H1 (cell line): ENCODE measurements around the gene SSPN. TPM values are rescaled to one million over a fixed set of nuclear protein-coding genes. Genes with fewer than 3 reads are reported as not detected.

Experiments used
- CTCF ChIA-PET: fragments of 300-600 bp; sonication (Branson Sonifier 250); formaldehyde crosslinking; loops from one replicate; lab custom pipeline; 2021; ENCODE audit not compliant: partially characterized antibody; lab: Charles Lee
- POLR2A ChIA-PET: fragments of 300-600 bp; sonication (Branson Sonifier 250); formaldehyde crosslinking; loops from one replicate; lab custom pipeline; 2021; ENCODE audit warnings: inconsistent platforms; ENCODE audit not compliant: partially characterized antibody; lab: Charles Lee
- DNase-seq, 2 experiments: peaks; one replicate each; pipeline versions ENCODE4 v3.0.0 to v3.0.0-alpha.2; 2010 to 2022; ENCODE audit warnings: low spot score in 2 of 2, low read depth in 1 of 2, mixed read lengths in 1 of 2
- FAIRE-seq: peaks from 2 replicates; lab custom pipeline; 2011; peaks lifted over from hg19 to GRCh38; lab: Jason Lieb, UNC
- H2AFZ ChIP-seq: 2 replicates; pipeline ENCODE4 v1.8.1; 2012; ENCODE audit warnings: low read length, inconsistent platforms
- H2AK5ac ChIP-seq: 2 replicates; pipeline ENCODE4 v1.6.1; 2013; ENCODE audit warnings: low read depth, low read length
- H2BK120ac ChIP-seq: replicated peaks from 2 replicates; pipeline ENCODE3; 2013; ENCODE audit warnings: low read depth, low read length, inconsistent platforms
- H2BK12ac ChIP-seq: 2 replicates; pipeline ENCODE4 v1.6.1; 2013; ENCODE audit warnings: low read depth, low read length
- H2BK15ac ChIP-seq: 2 replicates; pipeline ENCODE4 v1.6.1; 2013; ENCODE audit warnings: low read length
- H2BK20ac ChIP-seq: 2 replicates; pipeline ENCODE4 v1.6.1; 2013; ENCODE audit warnings: low read length
- H2BK5ac ChIP-seq: 2 replicates; pipeline ENCODE4 v1.6.1; 2013; ENCODE audit warnings: low read depth, low read length
- H3K14ac ChIP-seq: 2 replicates; pipeline ENCODE4 v1.6.1; 2013; ENCODE audit warnings: inconsistent platforms; ENCODE audit not compliant: insufficient read length
- H3K18ac ChIP-seq: 2 replicates; pipeline ENCODE4 v1.6.1; 2013; ENCODE audit warnings: low read length; ENCODE audit errors: extremely low read depth
- H3K23ac ChIP-seq: 2 replicates; pipeline ENCODE4 v1.6.1; 2013; ENCODE audit warnings: inconsistent platforms; ENCODE audit not compliant: insufficient read length
- H3K23me2 ChIP-seq: 2 replicates; pipeline ENCODE4 v1.6.1; 2013; ENCODE audit warnings: low read depth, low read length
- H3K27ac ChIP-seq: 2 replicates; pipeline ENCODE4 v1.6.1; 2011; ENCODE audit warnings: low read depth, low read length, inconsistent platforms
- H3K27me3 ChIP-seq, 4 experiments: replicated peaks in 1 of 4; 1 replicate in 1 of 4; 2 replicates in 3 of 4; pipeline versions ENCODE4 v1.6.1 to v1.8.1; 2011 to 2013; ENCODE audit warnings: low read length in 3 of 4, mild to moderate bottlenecking in 3 of 4, inconsistent platforms in 2 of 4, mixed read lengths in 2 of 4, moderate library complexity in 1 of 4; ENCODE audit not compliant: control insufficient read depth in 3 of 4, insufficient read depth in 3 of 4; ENCODE audit errors: extremely low read depth in 1 of 4
- H3K36me3 ChIP-seq, 4 experiments: 2 replicates each; pipeline versions ENCODE4 v1.6.1 to v1.8.1; 2011 to 2013; ENCODE audit warnings: mild to moderate bottlenecking in 4 of 4, low read length in 3 of 4, moderate library complexity in 2 of 4, control low read depth in 1 of 4, inconsistent platforms in 1 of 4; ENCODE audit not compliant: insufficient read depth in 4 of 4, control insufficient read depth in 2 of 4
- H3K4ac ChIP-seq: replicated peaks from 2 replicates; pipeline ENCODE3; 2013; ENCODE audit warnings: low read length, low read depth, mixed read lengths, inconsistent platforms; ENCODE audit not compliant: insufficient read length
- H3K4me1 ChIP-seq, 4 experiments: replicated peaks in 1 of 4; 1 replicate in 1 of 4; 2 replicates in 3 of 4; pipeline versions ENCODE4 v1.6.1 to v1.8.1; 2011 to 2013; ENCODE audit warnings: low read length in 3 of 4, inconsistent platforms in 2 of 4, mixed read lengths in 1 of 4; ENCODE audit not compliant: insufficient read depth in 4 of 4, control insufficient read depth in 3 of 4
- H3K4me2 ChIP-seq, 2 experiments: 2 replicates each; pipeline versions ENCODE4 v1.6.1 to v1.8.1; 2011 to 2013; ENCODE audit warnings: low read depth in 2 of 2, low read length in 2 of 2, control low read depth in 1 of 2, inconsistent platforms in 1 of 2, mild to moderate bottlenecking in 1 of 2; ENCODE audit not compliant: insufficient read depth in 1 of 2
- H3K4me3 ChIP-seq, 4 experiments: fragments of 200-600, 300-600 bp in 1 of 4; sonication (generic), shearing (Covaris generic), sonication (Bioruptor Twin) in 1 of 4; 2 replicates each; pipeline versions ENCODE4 v1.5.1 to v1.8.1; 2011 to 2016; ENCODE audit warnings: low read length in 4 of 4, low read depth in 3 of 4, control low read depth in 2 of 4, inconsistent platforms in 2 of 4, mild to moderate bottlenecking in 2 of 4, mixed read lengths in 1 of 4, moderate library complexity in 1 of 4; ENCODE audit not compliant: insufficient read depth in 2 of 4; ENCODE audit errors: extremely low read depth in 1 of 4
- H3K56ac ChIP-seq: replicated peaks from 2 replicates; pipeline ENCODE3; 2013; ENCODE audit warnings: low read depth, mild to moderate bottlenecking, mixed read lengths, low read length, inconsistent platforms; ENCODE audit not compliant: insufficient read length
- H3K79me1 ChIP-seq: 2 replicates; pipeline ENCODE4 v1.6.1; 2013; ENCODE audit warnings: low read depth, low read length, control low read depth
- H3K79me2 ChIP-seq, 2 experiments: 2 replicates each; pipeline versions ENCODE4 v1.6.1 to v1.8.1; 2012 to 2013; ENCODE audit warnings: low read length in 2 of 2, mild to moderate bottlenecking in 2 of 2, inconsistent platforms in 1 of 2; ENCODE audit not compliant: insufficient read depth in 2 of 2, control insufficient read depth in 1 of 2
- H3K9ac ChIP-seq, 4 experiments: replicated peaks in 1 of 4; 1 replicate in 1 of 4; 2 replicates in 3 of 4; pipeline versions ENCODE4 v1.6.1 to v1.8.1; 2011 to 2013; ENCODE audit warnings: low read depth in 3 of 4, low read length in 3 of 4, control low read depth in 2 of 4, mild to moderate bottlenecking in 2 of 4, moderate library complexity in 2 of 4, inconsistent platforms in 1 of 4; ENCODE audit errors: extremely low read depth in 1 of 4
- H3K9me3 ChIP-seq, 2 experiments: 2 replicates each; pipeline versions ENCODE4 v1.6.1 to v1.8.1; 2012 to 2013; ENCODE audit warnings: mild to moderate bottlenecking in 2 of 2, moderate library complexity in 2 of 2, control low read depth in 1 of 2, inconsistent platforms in 1 of 2, low read depth in 1 of 2, low read length in 1 of 2, mixed read lengths in 1 of 2; ENCODE audit not compliant: insufficient read depth in 2 of 2
- H4K20me1 ChIP-seq, 2 experiments: replicated peaks in 1 of 2; 2 replicates each; pipeline versions ENCODE3 to v1.8.1; 2011 to 2013; ENCODE audit warnings: inconsistent platforms in 2 of 2, low read length in 2 of 2, mild to moderate bottlenecking in 1 of 2; ENCODE audit not compliant: insufficient read depth in 2 of 2, control insufficient read depth in 1 of 2
- H4K5ac ChIP-seq: 2 replicates; pipeline ENCODE4 v1.6.1; 2013; ENCODE audit warnings: low read length, low read depth, mixed read lengths, inconsistent platforms; ENCODE audit not compliant: insufficient read length
- H4K8ac ChIP-seq: 2 replicates; pipeline ENCODE4 v1.8.0; 2013; ENCODE audit warnings: mild to moderate bottlenecking, moderate library complexity, low read length, inconsistent platforms; ENCODE audit not compliant: insufficient read depth; ENCODE audit errors: extremely low read depth
- H4K91ac ChIP-seq: replicated peaks from 2 replicates; pipeline ENCODE3; 2013; ENCODE audit warnings: low read length, mixed read lengths, inconsistent platforms; ENCODE audit not compliant: insufficient read length
- HDAC2 ChIP-seq, 2 experiments: fragments of 300-600 bp in 1 of 2; sonication (generic) in 1 of 2; IDR thresholded peaks; 2 replicates each; pipeline ENCODE4 v1.6.1; 2011 to 2012; ENCODE audit warnings: low read depth in 2 of 2, low read length in 2 of 2, mild to moderate bottlenecking in 2 of 2, moderate library complexity in 2 of 2, borderline replicate concordance in 1 of 2, inconsistent platforms in 1 of 2
- MAFK ChIP-seq: IDR thresholded peaks from 2 replicates; pipeline ENCODE4 v1.6.1; 2012; ENCODE audit warnings: low read depth, mild to moderate bottlenecking, improper control_type of control experiment, low read length
- RFX5 ChIP-seq: IDR thresholded peaks from 2 replicates; pipeline ENCODE4 v1.6.1; 2011; ENCODE audit warnings: low read depth, low read length, improper control_type of control experiment, borderline replicate concordance
- SP1 ChIP-seq: IDR thresholded peaks from 2 replicates; pipeline ENCODE4 v1.6.1; 2011; ENCODE audit warnings: low read depth, low read length
- SP2 ChIP-seq: IDR thresholded peaks from 2 replicates; pipeline ENCODE4 v1.6.1; 2012; ENCODE audit warnings: mild to moderate bottlenecking, low read length, inconsistent platforms
- SP4 ChIP-seq: IDR thresholded peaks from 2 replicates; pipeline ENCODE4 v1.6.1; 2012; ENCODE audit warnings: low read length, inconsistent platforms
- WGBS, 2 experiments: shearing (Covaris generic) in 1 of 2; methylation state at CpG; one replicate each; pipeline versions ENCODE4 v1.1.6 to v1.1.7; 2013 to 2015; ENCODE audit warnings: low lambda C conversion rate in 2 of 2, mixed read lengths in 2 of 2, inconsistent platforms in 1 of 2, low coverage in 1 of 2, missing lambda C conversion rate in 1 of 2; ENCODE audit not compliant: insufficient replicate concordance in 2 of 2, insufficient coverage in 1 of 2, insufficient read length in 1 of 2; ENCODE audit errors: extremely low coverage in 1 of 2, missing lambda C conversion rate in 1 of 2; 5-methylcytosine and 5-hydroxymethylcytosine counted together
- polyA plus RNA-seq, 7 experiments: library from polyadenylated mRNA; depleted of rRNA in 3 of 7; stranded (reverse) in 5 of 7; unstranded in 2 of 7; fragments of >200 nt in 5 of 7; fragments of 200-250 nt in 2 of 7; gene quantifications; 1 replicate in 5 of 7; 2 replicates in 1 of 7; 4 replicates in 1 of 7; pipeline versions ENCODE4 v1.2.1 to v1.2.3, GENCODE V29; 2011 to 2013; ENCODE audit warnings: missing spikeins in 2 of 7, mixed read lengths in 2 of 7
- total RNA-seq: library from RNA; stranded (reverse); fragmentation: NEBNext Ultra II Directional; extraction: Animal tissue kit (Norgen Biotek cat#: 25700); gene quantifications from 2 replicates; pipeline ENCODE4 v1.2.1, GENCODE V29; 2021
- TF ChIP-seq, protein P1 (sequence below): IDR thresholded peaks from 2 replicates; pipeline ENCODE4 v1.6.1; 2012; ENCODE audit warnings: inconsistent platforms

Gene SSPN
- total and polyA plus RNA-seq, 2 of the 8 experiments (the other 6 are each of a cell fraction or from before 2014, with no cell fraction given): 0.86 to 1.8 TPM

DNA sequence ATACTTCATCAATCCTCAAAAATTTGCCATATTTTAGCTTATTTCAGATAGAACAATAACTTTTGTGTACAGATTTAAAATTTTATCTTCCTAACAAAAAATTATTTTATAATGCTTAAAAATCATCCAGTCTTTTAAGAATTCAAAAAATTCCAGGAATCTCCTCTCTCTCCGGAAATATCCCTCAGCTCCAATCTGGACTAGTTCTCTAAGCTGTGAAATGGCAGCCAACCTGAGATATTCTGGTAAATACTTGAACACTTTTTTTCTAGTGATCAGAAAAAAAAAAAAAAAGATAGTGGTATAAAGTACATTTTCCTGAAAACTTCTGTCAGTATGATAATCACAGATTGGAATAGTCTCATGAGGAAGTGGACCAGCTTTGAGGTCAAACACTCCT is 57.6 kb downstream of the SSPN start:
- H3K4me1 ChIP-seq: no peaks in the 10 kb centered on the region
- H2BK120ac ChIP-seq: no peak overlapping the region
- H3K79me1 ChIP-seq: no peaks in the 10 kb centered on the region
- no peak overlapping the region for H3K23ac ChIP-seq
- peaks cover 16 to 24% of the 10 kb centered on the region in 2 experiments; a peak in 3 of 4 replicates for H3K9me3 ChIP-seq
- no peak overlapping the region for H2BK12ac ChIP-seq
- no peak overlapping the region for H2AFZ ChIP-seq
- no peak overlapping the region for H2AK5ac ChIP-seq
- no peak overlapping the region for H3K4ac ChIP-seq
- no peak overlapping the region for H4K5ac ChIP-seq
- no peak overlapping the region for H4K8ac ChIP-seq
- no peaks in the 10 kb centered on the region for H3K36me3 ChIP-seq
- H3K4me3 ChIP-seq: no peak overlapping the region
- ChIA-PET POLR2A (interaction anchor here (1.1 kb wide), 1 partner anchor 26 kb away, joined by 3 read pairs; no protein-coding TSS in a partner anchor), CTCF (interaction anchor here (0.6 to 1.6 kb wide), 3 partner anchors 12 to 60 kb away, joined by 3 read pairs; no protein-coding TSS in a partner anchor)
- H3K79me2 ChIP-seq: no peaks in the 10 kb centered on the region
- H3K14ac ChIP-seq: no peak overlapping the region
- H2BK5ac ChIP-seq: no peak overlapping the region
- FAIRE-seq (no peak), DNase-seq (no peak)
- no peak overlapping the region for H3K4me2 ChIP-seq
- no peak overlapping the region for H3K18ac ChIP-seq
- H4K20me1 ChIP-seq: no peaks in the 10 kb centered on the region
- H2BK20ac ChIP-seq: no peak overlapping the region
- no peak overlapping the region for H3K56ac ChIP-seq
- WGBS, 2 experiments: 81% methylated on average over 1 of the region's 1 CpG; no CpG with 5 or more reads in 1 of the 2 experiments
- no peak overlapping the region for H4K91ac ChIP-seq
- H2BK15ac ChIP-seq: no peak overlapping the region
- TF ChIP-seq SP4 (no peak), RFX5 (no peak), HDAC2 (IDR thresholded peaks at IDR 0.05; ENCODE audit: borderline replicate concordance in 1 of 2, low read depth in 2 of 2, low read length in 2 of 2) (no peak), SP2 (no peak), MAFK (no peak), SP1 (no peak)
- TF ChIP-seq, protein P1, sequence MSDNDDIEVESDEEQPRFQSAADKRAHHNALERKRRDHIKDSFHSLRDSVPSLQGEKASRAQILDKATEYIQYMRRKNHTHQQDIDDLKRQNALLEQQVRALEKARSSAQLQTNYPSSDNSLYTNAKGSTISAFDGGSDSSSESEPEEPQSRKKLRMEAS: no peak
- no peaks in the 10 kb centered on the region for H3K23me2 ChIP-seq
- H3K27me3 ChIP-seq: no peaks in the 10 kb centered on the region
- no peak overlapping the region for H3K27ac ChIP-seq
- no peak overlapping the region for H3K9ac ChIP-seq
